ENCODE data around the gene PEG3.

The PEG3 gene

GRCh38 chr19:56806639-56807038, 33.9 kb downstream of the PEG3 start:
- DNase-seq = no peak
